A673 (cell line): ENCODE results near the gene INTS11. TPM values are rescaled to one million over a fixed set of nuclear protein-coding genes. Genes with fewer than 3 reads are reported as not detected.

ENCODE experiments used
- BruUV-seq: library from RNA; stranded (reverse); fragments of 400-500 nt; replicated peaks from 2 replicates; lab custom pipeline; 2021; lab: Mats Ljungman, UMichigan
- CTCF ChIA-PET: fragments of 300-600 bp; sonication (Branson Sonifier 250); formaldehyde crosslinking; loops from one replicate; lab custom pipeline; 2022; ENCODE audit warnings: antibody characterized with exemption; lab: Charles Lee
- POLR2A ChIA-PET: fragments of 300-600 bp; sonication (Branson Sonifier 250); formaldehyde crosslinking; loops from one replicate; lab custom pipeline; 2022; ENCODE audit warnings: antibody characterized with exemption; ENCODE audit not compliant: low non-redundant PET; lab: Charles Lee
- DNase-seq: peaks from one replicate; pipeline ENCODE4 v3.0.0-alpha.2; 2015; ENCODE audit warnings: low spot score
- H3K27ac ChIP-seq: fragments of 200-600 bp; sonication (generic); 2 replicates; pipeline ENCODE4 v1.5.1; 2016; ENCODE audit warnings: mixed run types, low read depth, mild to moderate bottlenecking, mixed read lengths, antibody characterized with exemption, low read length; ENCODE audit not compliant: poor library complexity, severe bottlenecking
- H3K27me3 ChIP-seq: fragments of 200-600 bp; sonication (generic); replicated peaks from 2 replicates; pipeline ENCODE4 v1.6.1; 2017; ENCODE audit warnings: mixed run types, low read depth, mild to moderate bottlenecking, mixed read lengths, antibody characterized with exemption, low read length; ENCODE audit not compliant: insufficient read depth, poor library complexity
- H3K36me3 ChIP-seq: fragments of 200-600 bp; sonication (generic); 2 replicates; pipeline ENCODE4 v1.6.1; 2016; ENCODE audit warnings: mixed run types, mild to moderate bottlenecking, mixed read lengths, antibody characterized with exemption, low read length; ENCODE audit not compliant: insufficient read depth, poor library complexity, severe bottlenecking
- H3K4me1 ChIP-seq: fragments of 200-600 bp; sonication (generic); 2 replicates; pipeline ENCODE4 v1.6.1; 2017; ENCODE audit warnings: mixed run types, mild to moderate bottlenecking, mixed read lengths, antibody characterized with exemption, low read length; ENCODE audit not compliant: insufficient read depth, poor library complexity, severe bottlenecking
- H3K4me3 ChIP-seq: fragments of 200-600 bp; sonication (generic); 2 replicates; pipeline ENCODE4 v1.5.1; 2016; ENCODE audit warnings: low read depth, mixed run types, mild to moderate bottlenecking, mixed read lengths, low read length; ENCODE audit not compliant: poor library complexity, severe bottlenecking
- H3K9me3 ChIP-seq: fragments of 200-600 bp; sonication (generic); 2 replicates; pipeline ENCODE4 v1.6.1; 2016; ENCODE audit warnings: mixed run types, low read depth, mild to moderate bottlenecking, mixed read lengths, antibody characterized with exemption, low read length; ENCODE audit not compliant: poor library complexity, severe bottlenecking
- EZH2 ChIP-seq: fragments of 200-600 bp; sonication (generic); IDR thresholded peaks from 2 replicates; pipeline ENCODE4 v1.6.1; 2017; ENCODE audit warnings: borderline replicate concordance, low read depth, mild to moderate bottlenecking, mixed read lengths, antibody characterized with exemption, low read length; ENCODE audit not compliant: poor library complexity, severe bottlenecking
- intact Hi-C: fragments of 100-400 bp; cut with micrococcal nuclease; formaldehyde crosslinking; loops from one replicate; pipeline ENCODE4 v1.10.0; 2022; ENCODE audit not compliant: unreplicated experiment
- total RNA-seq: library from RNA; stranded (reverse); gene quantifications from 2 replicates; pipeline ENCODE4 v1.2.3, GENCODE V29; 2021
- TF ChIP-seq, protein P1 (sequence below): fragments of 300-800, 200-600 bp; sonication (generic); conservative IDR thresholded peaks from 2 replicates; pipeline ENCODE4 v1.5.1; 2017; ENCODE audit warnings: low read depth, mild to moderate bottlenecking, antibody characterized with exemption, low read length, moderate library complexity, mixed read lengths

INTS11 gene
- total RNA-seq, 1 experiment from 2014 or later, result 156 TPM

GRCh38 chr1:1307261-1307922, 17.1 kb downstream of the INTS11 start:
- Histone ChIP-seq H3K9me3 (no peaks in the 10 kb centered on the region), H3K36me3 (peaks cover 7% of the 10 kb centered on the region), H3K4me1 (peaks cover 39% of the 10 kb centered on the region), H3K27me3 (no peaks in the 10 kb centered on the region), H3K27ac (peak overlapping the region; percentile 74), H3K4me3 (peak overlapping the region; percentile 88)
- CTCF ChIA-PET, result no interaction called here
- no TSS peak for BruUV-seq
- TF ChIP-seq EZH2, result no peak
- TF ChIP-seq, protein P1, sequence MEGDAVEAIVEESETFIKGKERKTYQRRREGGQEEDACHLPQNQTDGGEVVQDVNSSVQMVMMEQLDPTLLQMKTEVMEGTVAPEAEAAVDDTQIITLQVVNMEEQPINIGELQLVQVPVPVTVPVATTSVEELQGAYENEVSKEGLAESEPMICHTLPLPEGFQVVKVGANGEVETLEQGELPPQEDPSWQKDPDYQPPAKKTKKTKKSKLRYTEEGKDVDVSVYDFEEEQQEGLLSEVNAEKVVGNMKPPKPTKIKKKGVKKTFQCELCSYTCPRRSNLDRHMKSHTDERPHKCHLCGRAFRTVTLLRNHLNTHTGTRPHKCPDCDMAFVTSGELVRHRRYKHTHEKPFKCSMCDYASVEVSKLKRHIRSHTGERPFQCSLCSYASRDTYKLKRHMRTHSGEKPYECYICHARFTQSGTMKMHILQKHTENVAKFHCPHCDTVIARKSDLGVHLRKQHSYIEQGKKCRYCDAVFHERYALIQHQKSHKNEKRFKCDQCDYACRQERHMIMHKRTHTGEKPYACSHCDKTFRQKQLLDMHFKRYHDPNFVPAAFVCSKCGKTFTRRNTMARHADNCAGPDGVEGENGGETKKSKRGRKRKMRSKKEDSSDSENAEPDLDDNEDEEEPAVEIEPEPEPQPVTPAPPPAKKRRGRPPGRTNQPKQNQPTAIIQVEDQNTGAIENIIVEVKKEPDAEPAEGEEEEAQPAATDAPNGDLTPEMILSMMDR, result no peak
- DNase-seq, result no peak
- intact Hi-C loops, result loop anchor here (5.0 to 10.0 kb wide), 2 partner anchors 185 to 283 kb away; partner anchors contain the start of gene AGRN
- POLR2A ChIA-PET, result no interaction called here

DNA sequence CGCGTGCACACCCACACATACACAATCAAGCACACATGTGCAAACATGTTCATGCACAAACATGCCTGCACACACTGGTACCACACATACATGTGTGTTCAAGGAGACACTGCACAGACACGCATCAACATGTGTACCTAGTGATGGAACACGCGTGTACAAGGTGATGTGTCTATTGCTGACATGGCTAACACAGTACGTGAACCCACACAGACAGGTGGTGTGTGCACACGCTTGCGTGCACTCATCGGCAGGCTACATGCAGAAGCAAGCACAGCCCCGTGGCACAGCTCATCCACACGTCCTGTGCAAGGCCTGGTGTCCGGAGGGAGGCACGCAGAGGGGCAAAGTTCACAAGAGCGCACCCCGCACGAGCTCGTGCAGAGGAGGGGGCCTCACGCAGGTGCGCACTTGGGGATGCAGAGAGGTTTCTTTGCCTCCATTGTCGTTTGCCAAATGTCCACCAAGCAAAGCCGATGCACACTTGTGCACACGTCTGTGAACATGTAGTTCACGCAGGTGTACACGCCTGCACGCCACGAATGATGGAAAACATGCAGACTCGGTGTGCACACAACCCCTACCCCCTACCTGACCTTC, 17.7 kb downstream of the INTS11 start:
- H3K36me3 ChIP-seq, result peaks cover 6% of the 10 kb centered on the region
- POLR2A ChIA-PET, result no interaction called here
- intact Hi-C loops, result loop anchor here (5.0 to 10.0 kb wide), 2 partner anchors 184 to 282 kb away; partner anchors contain the start of gene AGRN
- no peaks in the 10 kb centered on the region for H3K27me3 ChIP-seq
- TF ChIP-seq EZH2, result no peak
- TF ChIP-seq, protein P1, result no peak
- H3K4me1 ChIP-seq, result peaks cover 39% of the 10 kb centered on the region
- H3K27ac ChIP-seq, result peak overlapping the region; percentile 74
- CTCF ChIA-PET, result no interaction called here
- H3K4me3 ChIP-seq, result peak overlapping the region; percentile 88
- H3K9me3 ChIP-seq, result no peaks in the 10 kb centered on the region
- no peak for DNase-seq
- BruUV-seq, result no TSS peak

DNA sequence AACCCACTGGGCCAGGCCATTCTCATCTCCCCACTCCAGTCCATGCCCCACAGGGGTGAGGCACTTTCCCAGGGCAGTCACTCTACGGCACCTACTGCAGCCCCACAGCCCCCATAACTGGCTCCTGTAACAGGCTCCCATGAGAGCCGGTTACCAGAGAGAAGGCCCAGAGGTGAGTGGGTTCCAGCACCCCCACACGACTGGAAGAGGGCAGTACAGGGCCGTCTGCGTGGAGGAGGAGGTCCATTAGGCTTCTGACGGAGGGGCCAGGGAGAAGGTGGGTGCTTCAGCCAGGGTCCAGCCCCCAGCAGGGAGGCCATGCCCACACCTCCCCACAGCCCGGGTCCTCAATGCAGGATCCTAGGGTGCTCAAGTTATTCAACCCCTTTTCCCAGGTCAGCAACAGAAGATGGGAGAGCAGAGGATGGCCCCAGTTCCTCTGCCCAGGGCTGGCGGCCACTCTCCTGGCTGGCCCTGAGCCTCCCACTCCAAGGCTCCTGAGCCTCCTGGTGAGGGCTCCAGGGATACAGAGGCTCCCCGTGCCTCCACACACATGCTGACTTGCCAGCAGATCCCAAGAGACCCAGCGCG, 18.3 kb downstream of the INTS11 start:
- Histone ChIP-seq H3K27ac (peak overlapping the region; percentile 89), H3K4me3 (peak overlapping the region; percentile 88), H3K4me1 (peaks cover 39% of the 10 kb centered on the region), H3K27me3 (no peaks in the 10 kb centered on the region), H3K36me3 (no peaks in the 10 kb centered on the region), H3K9me3 (no peaks in the 10 kb centered on the region)
- CTCF ChIA-PET, result no interaction called here
- DNase-seq, result peak; percentile 67
- intact Hi-C loops, result loop anchor here (5.0 to 10.0 kb wide), 2 partner anchors 184 to 281 kb away; partner anchors contain the start of gene AGRN
- BruUV-seq, result no TSS peak
- POLR2A ChIA-PET, result no interaction called here
- TF ChIP-seq EZH2, result no peak
- TF ChIP-seq, protein P1, result peak; percentile 39
